ENCODE results near the gene KIF3C.
"Not testable (repeated sequence)": the region's sequence is repeated elsewhere in the genome, so short reads cannot be mapped to it uniquely, and the experiment has no call there.

Gene KIF3C

GRCh38 chr2:25982273-25982967 lies at the start of gene KIF3C:
TSS of gene KIF3C (minus strand) at chr2:25982497. CDS start at chr2:25981917, 580 bp downstream.
- DNase-seq: peak; percentile 64

GRCh38 chr2:26028083-26028482 lies 45.8 kb upstream of the KIF3C start:
- DNase-seq: not testable (repeated sequence)

GRCh38 chr2:26025509-26025908 lies 43.2 kb upstream of the KIF3C start:
- DNase-seq: no peak

GRCh38 chr2:26024260-26024659 lies 42.0 kb upstream of the KIF3C start:
- no peak for DNase-seq

GRCh38 chr2:26020231-26020640 lies 37.9 kb upstream of the KIF3C start:
- no peak for DNase-seq

- peak; percentile 8 for DNase-seq
Measured at GRCh38 chr2:26018184-26019055, 36.1 kb upstream of the KIF3C start.

- DNase-seq: no peak
Measured at GRCh38 chr2:26017464-26018183, 35.3 kb upstream of the KIF3C start.

GRCh38 chr2:26016706-26017045 lies 34.4 kb upstream of the KIF3C start:
- not testable (repeated sequence) for DNase-seq

- no peak for DNase-seq
Measured at GRCh38 chr2:26016012-26016705, 33.9 kb upstream of the KIF3C start.

- DNase-seq: no peak
Measured at GRCh38 chr2:26013668-26014067, 31.4 kb upstream of the KIF3C start.

- DNase-seq: no peak
Measured at GRCh38 chr2:26011990-26012856, 29.9 kb upstream of the KIF3C start.

GRCh38 chr2:26011609-26011989 lies 29.3 kb upstream of the KIF3C start:
- no peak for DNase-seq

GRCh38 chr2:26010943-26011342 lies 28.6 kb upstream of the KIF3C start:
- no peak for DNase-seq

GRCh38 chr2:26009567-26009963 lies 27.3 kb upstream of the KIF3C start:
- no peak for DNase-seq

GRCh38 chr2:26008851-26009566 lies 26.7 kb upstream of the KIF3C start:
- DNase-seq: no peak

GRCh38 chr2:26008095-26008494 lies 25.8 kb upstream of the KIF3C start:
- no peak for DNase-seq

GRCh38 chr2:26002632-26003310 lies 20.5 kb upstream of the KIF3C start:
- DNase-seq: no peak

GRCh38 chr2:26001743-26002351 lies 19.6 kb upstream of the KIF3C start:
- no peak for DNase-seq

GRCh38 chr2:26000561-26001082 lies 18.3 kb upstream of the KIF3C start:
- DNase-seq: no peak

GRCh38 chr2:25999406-25999805 lies 17.1 kb upstream of the KIF3C start:
- DNase-seq: not testable (repeated sequence)

All from stimulated activated CD4-positive, alpha-beta T cell treated with anti-CD3 and anti-CD28 coated beads, Interleukin-12 subunit alpha, Interleukin-12 subunit beta, amount 100 ng/mL, for 4 hours (primary cell).